Measurements from ENCODE around the gene SMIM43. TPM values are rescaled to one million over a fixed set of nuclear protein-coding genes. Genes with fewer than 3 reads are reported as not detected.
"Not testable (repeated sequence)": the region's sequence is repeated elsewhere in the genome, so short reads cannot be mapped to it uniquely, and the experiment has no call there.

SMIM43 gene
- total RNA-seq, 2 donors from 2014 or later = not detected

DNA sequence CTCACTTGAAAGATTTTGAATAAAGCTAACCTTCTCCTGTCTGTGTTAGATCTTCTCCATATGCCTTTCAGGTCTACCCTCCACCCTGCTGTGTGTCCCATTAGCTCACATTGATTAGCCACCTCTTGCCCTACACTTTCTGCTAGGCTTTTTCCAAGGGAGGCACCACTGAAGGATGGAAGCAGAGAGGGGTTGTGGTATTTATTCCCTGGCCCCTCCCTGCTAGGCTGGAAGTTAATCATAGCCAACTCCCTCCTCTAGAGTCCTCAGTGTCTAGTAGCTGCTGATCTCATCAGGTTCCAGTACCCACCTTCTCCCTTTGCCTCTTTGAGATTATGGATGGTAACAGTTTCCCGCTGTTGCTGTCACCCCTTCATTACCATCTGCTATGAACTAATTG lies 8.9 kb upstream of the SMIM43 start:
- H3K27me3 Mint-ChIP-seq (ENCODE audit: low read depth) = peaks cover 53% of the 10 kb centered on the region
- no peaks in the 10 kb centered on the region for H3K36me3 Mint-ChIP-seq (ENCODE audit: insufficient read depth in 2 of 2)
- H3K4me3 Mint-ChIP-seq = no peak overlapping the region
- no peaks in the 10 kb centered on the region for H3K4me1 Mint-ChIP-seq (ENCODE audit: low read depth)
- no peak overlapping the region for H3K27ac Mint-ChIP-seq
- no peak for ATAC-seq (replicated peaks in 1 of 2)
- no peak for DNase-seq
- H3K9me3 Mint-ChIP-seq = no peaks in the 10 kb centered on the region

DNA sequence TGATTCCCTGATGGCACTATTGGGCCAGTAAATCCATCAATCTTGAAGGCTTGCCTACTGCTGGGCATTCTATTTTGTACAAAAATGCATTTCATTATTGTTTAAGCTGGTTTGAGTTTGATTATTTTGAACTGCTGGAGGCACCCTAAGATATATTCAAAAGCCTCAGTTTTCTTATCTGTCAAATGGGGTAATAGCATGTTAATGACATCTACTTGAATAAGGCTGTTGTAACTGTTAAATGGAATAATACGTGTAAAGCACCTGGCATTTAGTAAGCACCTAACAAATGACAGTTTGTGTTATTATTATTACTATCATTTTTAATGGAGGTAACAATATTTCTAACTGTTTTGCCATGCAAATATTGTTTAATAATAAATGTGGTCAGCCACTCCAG lies 6.9 kb upstream of the SMIM43 start:
- DNase-seq (no peak), ATAC-seq (replicated peaks in 1 of 2) (no peak)
- no peak overlapping the region for H3K4me3 Mint-ChIP-seq
- peaks cover 54% of the 10 kb centered on the region for H3K27me3 Mint-ChIP-seq (ENCODE audit: low read depth)
- H3K36me3 Mint-ChIP-seq (ENCODE audit: insufficient read depth in 2 of 2) = no peaks in the 10 kb centered on the region
- H3K4me1 Mint-ChIP-seq (ENCODE audit: low read depth) = no peaks in the 10 kb centered on the region
- H3K27ac Mint-ChIP-seq = no peak overlapping the region
- no peaks in the 10 kb centered on the region for H3K9me3 Mint-ChIP-seq

DNA sequence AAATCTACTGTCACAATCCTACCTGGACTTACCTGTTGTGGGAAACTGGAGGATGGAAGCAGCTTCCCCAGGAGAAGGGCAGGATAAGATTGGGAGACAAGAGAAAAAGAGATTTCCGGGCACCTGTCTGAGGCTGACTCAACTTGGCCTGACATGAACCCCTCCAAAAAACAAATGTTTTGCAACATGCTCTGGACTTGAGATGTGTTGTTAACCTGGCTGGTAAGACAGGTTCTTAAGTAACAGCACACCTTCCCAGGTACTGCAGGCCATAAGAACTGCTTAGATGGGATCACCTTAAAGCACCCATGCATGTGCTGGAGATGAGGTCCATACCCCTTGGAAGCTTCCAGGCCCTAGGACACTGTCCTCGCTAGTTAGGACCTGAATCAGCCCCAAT lies 4.4 kb upstream of the SMIM43 start:
- ATAC-seq (replicated peaks in 1 of 2) = no peak
- Mint-ChIP-seq H3K36me3 (ENCODE audit: insufficient read depth in 2 of 2) (no peaks in the 10 kb centered on the region), H3K27ac (no peak overlapping the region), H3K9me3 (no peaks in the 10 kb centered on the region), H3K27me3 (ENCODE audit: low read depth) (peaks cover 69% of the 10 kb centered on the region), H3K4me3 (no peak overlapping the region), H3K4me1 (ENCODE audit: low read depth) (peaks cover 7% of the 10 kb centered on the region)
- no peak for DNase-seq

DNA sequence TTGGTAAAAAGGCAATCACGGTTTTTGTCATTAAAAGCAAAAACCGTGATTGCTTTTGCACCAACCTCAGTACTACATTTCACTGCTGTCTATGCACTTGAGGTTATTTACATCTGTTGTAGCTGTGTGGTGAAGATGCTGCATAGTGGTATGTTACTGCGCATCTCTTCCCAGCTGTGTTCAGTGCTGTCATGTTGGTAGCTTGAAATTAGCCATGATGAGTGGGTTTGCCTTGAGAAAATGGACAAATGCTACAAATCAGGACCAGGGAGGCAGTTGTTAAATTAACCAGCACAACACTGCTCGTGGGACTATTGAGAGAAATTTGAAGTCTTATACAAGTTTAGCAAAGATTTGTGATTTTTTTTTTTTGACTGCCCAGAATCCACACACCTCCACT lies 2.2 kb upstream of the SMIM43 start:
- H3K27me3 Mint-ChIP-seq (ENCODE audit: low read depth) = peaks cover 76% of the 10 kb centered on the region

DNA sequence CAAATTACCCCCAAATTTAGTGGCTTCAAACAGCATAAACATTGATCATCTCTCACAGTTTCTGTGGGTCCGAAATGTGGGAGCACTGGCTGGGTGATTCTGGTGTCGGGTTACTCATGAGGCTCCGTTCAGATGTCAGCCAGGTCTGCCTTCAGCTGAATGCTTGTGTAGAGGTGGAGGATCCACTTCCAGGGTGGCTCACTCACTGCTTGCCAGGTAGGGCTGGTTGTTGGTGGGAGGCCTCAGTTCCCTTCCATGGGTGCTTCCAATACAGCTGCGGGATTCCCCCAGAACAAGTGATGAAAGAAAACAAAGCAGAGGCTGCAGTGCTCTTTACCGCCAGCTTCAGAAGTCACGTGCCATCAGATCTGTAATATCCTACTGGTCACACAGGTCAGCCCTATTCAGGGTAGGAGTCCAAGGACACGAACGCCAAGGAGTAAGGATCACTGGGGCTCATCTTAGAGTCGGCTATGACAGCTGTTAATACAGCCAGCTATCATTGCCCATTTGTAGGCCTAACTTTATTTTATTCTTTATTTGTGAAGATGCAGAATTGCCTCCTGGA lies 1.1 kb upstream of the SMIM43 start:
- DNase-seq (no peak), ATAC-seq (replicated peaks in 1 of 2) (no peak)
- H3K27me3 Mint-ChIP-seq (ENCODE audit: low read depth) = peaks cover 82% of the 10 kb centered on the region
- H3K27ac Mint-ChIP-seq = no peak overlapping the region
- no peaks in the 10 kb centered on the region for H3K36me3 Mint-ChIP-seq (ENCODE audit: insufficient read depth in 2 of 2)
- H3K9me3 Mint-ChIP-seq = no peaks in the 10 kb centered on the region
- no peak overlapping the region for H3K4me3 Mint-ChIP-seq
- H3K4me1 Mint-ChIP-seq (ENCODE audit: low read depth) = peaks cover 12% of the 10 kb centered on the region

More for the DNA sequence above, 2.2 kb upstream of the SMIM43 start:
- H3K9me3 Mint-ChIP-seq = no peaks in the 10 kb centered on the region
- no peak overlapping the region for H3K27ac Mint-ChIP-seq
- no peaks in the 10 kb centered on the region for H3K36me3 Mint-ChIP-seq (ENCODE audit: insufficient read depth in 2 of 2)
- ATAC-seq (replicated peaks in 1 of 2) (no peak), DNase-seq (no peak)
- H3K4me3 Mint-ChIP-seq = no peak overlapping the region
- peaks cover 12% of the 10 kb centered on the region for H3K4me1 Mint-ChIP-seq (ENCODE audit: low read depth)

DNA sequence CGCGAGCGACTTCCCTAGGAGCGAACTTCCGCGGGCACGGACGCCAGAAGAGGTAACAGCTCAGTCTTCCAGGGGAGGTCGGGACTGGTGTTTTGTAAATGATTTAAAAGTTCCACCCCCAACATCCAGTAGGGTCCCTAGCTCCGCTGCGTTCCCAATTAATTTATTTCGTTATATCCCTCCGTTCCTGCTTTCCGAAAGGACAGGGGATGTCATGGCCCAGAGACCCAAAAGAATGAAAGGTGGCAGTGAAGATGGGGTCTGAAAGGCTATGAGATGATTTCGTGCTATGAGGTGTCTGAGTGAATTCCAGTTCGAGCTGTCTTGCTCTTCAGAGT lies 373 bp upstream of the SMIM43 start:
- Mint-ChIP-seq H3K4me1 (ENCODE audit: low read depth) (peaks cover 12% of the 10 kb centered on the region), H3K9me3 (no peaks in the 10 kb centered on the region), H3K27ac (no peak overlapping the region), H3K36me3 (ENCODE audit: insufficient read depth in 2 of 2) (no peaks in the 10 kb centered on the region), H3K27me3 (ENCODE audit: low read depth) (peaks cover 79% of the 10 kb centered on the region), H3K4me3 (peak overlapping the region; percentile 72 to 78)
- no peak for ATAC-seq (replicated peaks in 1 of 2)
- DNase-seq = no peak

DNA sequence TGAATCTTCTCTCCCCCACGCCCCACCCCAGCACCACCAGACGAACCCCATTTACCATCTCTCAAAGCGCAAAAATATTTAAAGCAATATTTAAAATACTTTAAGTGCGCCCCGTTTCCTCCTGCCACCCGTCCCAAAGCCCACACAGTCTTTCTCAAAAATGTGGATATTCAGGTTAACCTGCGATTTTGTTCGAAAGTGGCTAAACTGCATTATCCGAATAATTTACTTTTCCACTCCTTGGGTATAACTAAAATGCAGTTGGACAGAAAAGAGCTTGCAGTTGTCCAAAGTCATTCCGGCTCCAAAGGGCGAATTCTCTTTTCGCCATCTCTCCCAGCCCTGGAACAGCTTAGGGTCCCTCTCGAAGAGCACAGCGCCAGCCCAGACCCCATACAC lies 662 bp downstream of the SMIM43 start:
- Mint-ChIP-seq H3K9me3 (no peaks in the 10 kb centered on the region), H3K36me3 (ENCODE audit: insufficient read depth in 2 of 2) (no peaks in the 10 kb centered on the region), H3K4me3 (peak overlapping the region; percentile 72 to 82), H3K4me1 (ENCODE audit: low read depth) (peaks cover 12% of the 10 kb centered on the region), H3K27me3 (ENCODE audit: low read depth) (peaks cover 79% of the 10 kb centered on the region), H3K27ac (no peak overlapping the region)
- DNase-seq = no peak
- ATAC-seq (replicated peaks in 1 of 2) = no peak

DNA sequence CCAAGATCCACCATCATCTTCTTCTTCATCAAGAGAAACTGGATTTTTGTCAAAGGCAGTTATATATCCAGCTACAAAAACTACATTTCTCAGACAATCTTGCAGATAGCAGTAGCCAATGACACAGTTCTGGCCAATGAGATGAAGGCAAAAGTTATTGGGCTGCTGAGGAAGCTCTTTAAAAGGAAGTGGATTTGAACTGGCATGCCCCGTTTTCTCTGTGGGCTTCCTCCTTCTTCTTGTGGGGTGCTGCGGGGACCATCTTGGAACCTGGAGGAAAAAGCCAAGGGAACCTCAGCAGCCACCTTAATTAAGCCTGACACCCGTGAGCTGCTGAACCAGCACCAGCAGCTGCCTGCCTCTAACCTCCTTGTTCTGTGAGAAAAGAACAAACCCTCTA lies 4.8 kb downstream of the SMIM43 start:
- H3K27ac Mint-ChIP-seq = no peak overlapping the region
- ATAC-seq (replicated peaks in 1 of 2) = no peak
- no peak for DNase-seq
- no peak overlapping the region for H3K4me3 Mint-ChIP-seq
- H3K9me3 Mint-ChIP-seq = peaks cover 0 to 2% of the 10 kb centered on the region in 2 donors
- no peaks in the 10 kb centered on the region for H3K36me3 Mint-ChIP-seq (ENCODE audit: insufficient read depth in 2 of 2)
- peaks cover 9% of the 10 kb centered on the region for H3K4me1 Mint-ChIP-seq (ENCODE audit: low read depth)
- peaks cover 74% of the 10 kb centered on the region for H3K27me3 Mint-ChIP-seq (ENCODE audit: low read depth)

DNA sequence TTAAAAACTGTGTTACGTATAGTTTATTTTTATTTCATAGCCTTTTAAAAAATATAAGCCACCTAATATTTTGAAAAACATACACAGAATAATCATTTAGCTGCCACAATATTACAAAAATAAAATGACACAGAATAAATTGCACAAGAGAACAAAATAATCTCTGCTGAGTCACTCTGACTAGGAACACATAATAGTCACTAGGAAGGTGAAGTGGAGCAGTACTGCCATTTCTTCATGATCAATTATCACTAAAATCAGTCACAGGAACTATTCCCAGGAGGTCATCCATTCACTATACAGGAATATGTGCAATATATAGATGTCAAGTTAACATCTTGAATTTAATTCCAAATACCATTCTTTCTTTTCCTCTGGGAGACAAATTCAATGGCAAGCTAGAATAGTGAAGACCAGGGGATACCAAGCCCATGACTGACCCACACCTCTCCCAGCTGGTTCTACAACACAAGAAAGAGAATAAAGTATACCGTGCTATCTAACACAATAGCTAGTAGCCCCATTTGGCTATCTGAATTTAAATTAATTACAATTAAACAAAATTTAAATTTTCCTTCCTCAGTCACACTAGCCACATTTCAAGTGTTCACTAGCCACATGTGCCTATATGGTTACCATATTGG lies 5.9 kb downstream of the SMIM43 start:
- Mint-ChIP-seq H3K27me3 (ENCODE audit: low read depth) (peaks cover 74% of the 10 kb centered on the region), H3K4me1 (ENCODE audit: low read depth) (peaks cover 2% of the 10 kb centered on the region), H3K36me3 (ENCODE audit: insufficient read depth in 2 of 2) (no peaks in the 10 kb centered on the region), H3K27ac (no peak overlapping the region), H3K9me3 (peaks cover 0 to 2% of the 10 kb centered on the region in 2 donors), H3K4me3 (no peak overlapping the region)
- DNase-seq (no peak), ATAC-seq (replicated peaks in 1 of 2) (no peak)

DNA sequence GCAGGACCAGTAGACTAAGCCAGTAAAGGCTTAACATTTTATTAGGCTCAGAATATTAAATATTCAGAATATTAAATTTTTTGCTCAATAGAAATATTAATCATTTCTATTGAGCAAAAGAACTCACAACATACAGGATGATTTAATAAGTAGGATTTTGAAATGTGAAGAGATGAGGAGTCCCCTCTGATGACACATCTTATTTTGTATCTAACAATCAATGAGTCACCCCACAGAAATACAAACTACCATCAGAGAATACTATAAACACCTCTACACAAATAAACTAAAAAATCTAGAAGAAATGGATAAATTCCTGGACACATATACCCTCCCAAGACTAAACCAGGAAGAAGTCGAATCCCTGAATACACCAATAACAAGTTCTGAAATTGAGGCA lies 12.8 kb downstream of the SMIM43 start:
- not testable (repeated sequence) for H3K4me1 Mint-ChIP-seq (ENCODE audit: low read depth); H3K4me3 Mint-ChIP-seq; H3K9me3 Mint-ChIP-seq; DNase-seq; H3K36me3 Mint-ChIP-seq (ENCODE audit: insufficient read depth in 2 of 2); H3K27ac Mint-ChIP-seq; ATAC-seq (replicated peaks in 1 of 2)
- H3K27me3 Mint-ChIP-seq (ENCODE audit: low read depth) = peaks cover 53% of the 10 kb centered on the region

DNA sequence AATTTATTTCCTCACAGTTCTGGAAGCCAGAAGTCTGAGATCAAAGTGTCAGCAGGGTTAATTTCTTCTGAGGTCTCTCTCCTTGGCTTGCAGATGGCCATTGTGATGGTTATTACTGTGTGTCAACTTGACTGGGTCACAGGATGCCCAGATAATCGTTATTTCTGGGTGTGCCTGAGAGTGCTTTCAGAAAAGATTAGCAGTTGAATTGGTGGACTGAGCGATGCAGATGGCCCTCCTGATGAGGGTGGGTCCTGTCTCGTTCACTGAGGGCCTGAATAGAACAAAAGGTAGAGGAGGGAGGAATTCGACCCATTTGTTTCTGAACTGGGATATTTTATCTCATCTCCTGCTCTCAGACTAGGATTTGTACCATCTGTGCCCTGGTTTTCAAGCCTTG lies 15.7 kb downstream of the SMIM43 start:
- ATAC-seq (replicated peaks in 1 of 2) (no peak), DNase-seq (no peak)
- Mint-ChIP-seq H3K27me3 (ENCODE audit: low read depth) (peaks cover 32% of the 10 kb centered on the region), H3K4me3 (no peak overlapping the region), H3K36me3 (ENCODE audit: insufficient read depth in 2 of 2) (peaks cover 0 to 1% of the 10 kb centered on the region in 2 donors), H3K27ac (no peak overlapping the region), H3K9me3 (no peaks in the 10 kb centered on the region), H3K4me1 (ENCODE audit: low read depth) (no peaks in the 10 kb centered on the region)

DNA sequence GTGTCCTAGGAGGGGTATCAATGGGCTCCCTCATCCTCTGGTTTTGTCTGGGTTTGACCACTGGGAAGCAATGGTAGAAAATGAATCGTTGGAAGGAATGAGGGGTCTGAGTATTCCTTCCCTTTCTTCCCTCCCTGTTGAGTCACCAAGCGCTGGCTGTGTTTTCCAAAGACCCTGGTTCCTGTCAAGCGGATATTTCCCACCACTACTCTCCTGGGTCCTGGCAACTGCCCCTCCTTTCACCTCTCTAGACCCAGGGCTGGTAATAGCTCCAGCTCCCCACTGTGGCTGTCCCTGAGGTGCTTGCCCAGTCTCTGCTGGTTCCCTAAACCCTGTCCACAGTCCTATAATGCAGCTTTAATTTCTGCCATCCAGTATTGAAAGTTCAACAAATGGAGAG lies 22.2 kb downstream of the SMIM43 start:
- no peak overlapping the region for H3K4me3 Mint-ChIP-seq
- DNase-seq = no peak
- peaks cover 0 to 1% of the 10 kb centered on the region in 2 donors for H3K36me3 Mint-ChIP-seq (ENCODE audit: insufficient read depth in 2 of 2)
- no peak overlapping the region for H3K27ac Mint-ChIP-seq
- H3K9me3 Mint-ChIP-seq = no peaks in the 10 kb centered on the region
- peaks cover 14% of the 10 kb centered on the region for H3K27me3 Mint-ChIP-seq (ENCODE audit: low read depth)
- H3K4me1 Mint-ChIP-seq (ENCODE audit: low read depth) = no peaks in the 10 kb centered on the region
- ATAC-seq (replicated peaks in 1 of 2) = no peak

DNA sequence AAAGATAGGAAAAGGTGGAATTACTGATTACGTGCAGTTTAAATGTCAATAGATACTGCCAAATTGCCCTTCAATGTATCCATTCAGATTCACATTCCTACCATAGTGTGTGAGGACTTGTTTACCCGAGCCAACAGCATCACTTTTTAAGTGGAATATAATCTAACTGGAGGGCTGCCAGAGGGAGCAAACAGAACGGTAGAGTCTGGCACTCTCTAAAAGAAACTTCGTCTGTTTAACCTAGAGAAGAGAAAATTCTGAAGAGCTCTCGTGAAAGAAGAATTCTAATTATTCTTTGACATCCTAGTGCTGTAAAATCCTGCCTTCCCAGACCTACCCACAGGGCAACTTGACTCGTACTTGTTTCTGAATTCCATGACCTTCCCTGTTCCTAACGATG lies 23.2 kb downstream of the SMIM43 start:
- peaks cover 0 to 1% of the 10 kb centered on the region in 2 donors for H3K36me3 Mint-ChIP-seq (ENCODE audit: insufficient read depth in 2 of 2)
- H3K27ac Mint-ChIP-seq = no peak overlapping the region
- H3K27me3 Mint-ChIP-seq (ENCODE audit: low read depth) = peaks cover 9% of the 10 kb centered on the region
- DNase-seq = no peak
- H3K4me1 Mint-ChIP-seq (ENCODE audit: low read depth) = no peaks in the 10 kb centered on the region
- no peaks in the 10 kb centered on the region for H3K9me3 Mint-ChIP-seq
- H3K4me3 Mint-ChIP-seq = no peak overlapping the region
- ATAC-seq (replicated peaks in 1 of 2) = no peak

DNA sequence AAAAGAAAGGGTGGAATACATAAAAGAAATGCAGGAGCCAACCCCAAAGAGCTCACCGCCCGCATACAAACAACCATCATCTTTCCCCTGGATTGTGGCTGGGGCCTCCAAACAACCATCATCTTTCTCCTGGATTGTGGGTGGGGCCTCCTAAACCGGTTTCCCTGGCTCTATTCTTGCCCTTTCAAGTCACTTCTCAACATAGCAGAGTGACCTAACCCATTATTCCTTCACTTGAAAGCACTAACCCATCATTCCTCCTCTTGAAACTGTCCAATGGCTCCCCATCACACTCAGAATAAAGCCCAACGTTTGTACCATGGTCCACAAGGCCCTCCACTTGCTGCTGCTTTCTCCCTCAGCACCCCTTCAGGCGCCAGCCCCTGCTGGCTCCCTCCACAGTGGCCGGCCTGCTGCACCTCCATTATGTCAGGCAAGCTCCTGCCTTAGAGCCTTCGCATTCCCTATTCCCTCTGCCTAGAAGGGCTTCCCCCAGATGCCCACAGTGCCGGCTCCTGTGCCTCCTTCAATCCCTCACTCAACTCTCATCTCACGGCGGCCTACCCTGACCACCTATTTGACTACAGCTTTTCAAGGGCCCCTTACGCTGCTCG lies 24.1 kb downstream of the SMIM43 start:
- ATAC-seq (replicated peaks in 1 of 2) (no peak), DNase-seq (no peak)
- H3K27me3 Mint-ChIP-seq (ENCODE audit: low read depth) = peaks cover 17% of the 10 kb centered on the region
- H3K36me3 Mint-ChIP-seq (ENCODE audit: insufficient read depth in 2 of 2) = peaks cover 0 to 1% of the 10 kb centered on the region in 2 donors
- no peak overlapping the region for H3K4me3 Mint-ChIP-seq
- no peaks in the 10 kb centered on the region for H3K4me1 Mint-ChIP-seq (ENCODE audit: low read depth)
- no peaks in the 10 kb centered on the region for H3K9me3 Mint-ChIP-seq
- no peak overlapping the region for H3K27ac Mint-ChIP-seq

Measured in activated T-cell treated with anti-CD3 and anti-CD28 coated beads, Interleukin-2, amount 50 U/mL, for 72 hours (primary cell).